ENCODE measurements around the gene SDK2.

SDK2 gene

DNA sequence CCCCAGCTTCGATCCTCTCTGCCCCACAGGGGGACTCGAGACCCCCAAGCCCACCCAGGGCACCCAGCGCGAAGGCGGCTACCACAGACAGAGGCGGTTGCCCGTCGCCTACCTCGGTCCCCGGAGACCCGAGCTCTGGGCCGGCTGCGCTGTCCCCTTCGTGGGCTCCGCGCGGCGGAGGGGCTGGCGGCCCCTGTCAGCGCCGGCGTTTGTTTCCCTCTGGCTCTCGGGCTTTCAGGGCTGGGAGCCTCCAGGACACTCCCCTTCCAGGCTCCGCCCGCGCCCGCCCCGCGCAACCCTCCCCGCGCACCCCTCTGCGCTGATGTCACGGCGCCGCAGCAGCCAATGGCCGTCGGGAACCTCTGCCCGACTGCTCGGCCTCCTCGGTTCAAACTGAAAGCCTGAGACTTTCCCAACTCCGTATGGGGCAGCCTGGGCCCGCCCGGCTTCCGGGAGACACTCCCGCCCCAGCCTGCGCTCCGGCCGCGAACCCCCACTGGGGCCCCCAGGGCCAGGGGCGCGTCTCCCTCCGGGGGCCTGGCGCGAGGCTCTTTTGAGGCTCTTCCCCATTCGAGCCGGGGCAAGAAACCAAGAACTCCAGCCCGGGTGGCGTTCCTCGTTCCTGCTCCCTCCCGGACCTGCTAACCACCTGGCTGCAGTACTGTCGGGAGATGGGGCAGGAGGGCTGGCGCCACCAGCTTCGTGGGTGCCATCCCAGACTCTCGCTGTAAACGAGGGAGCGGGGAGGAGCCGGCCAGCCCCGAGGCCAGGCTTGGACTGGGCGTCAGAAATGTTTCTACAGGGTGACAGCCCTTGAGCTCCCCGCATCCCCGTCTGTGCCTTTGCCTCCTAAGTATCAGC is 332.2 kb downstream of the SDK2 start, which contains the start of gene CDC42EP4:
TSS of gene CDC42EP4 (minus strand) at position 221 of the 861 bp plus-strand sequence. CDS start 25,501 bp downstream, outside the sequence.
- no peaks in the 10 kb centered on the region for H3K9me2 ChIP-seq (replicated peaks; ENCODE audit: insufficient read depth, low read length)
- peak within 1 kb of the TSS; percentile 32; the same call in 1 of the 2 replicates for H3K27ac ChIP-seq (ENCODE audit: low read length)
- peaks cover 5% of the 10 kb centered on the region; the same call in 1 of the 2 replicates for H3F3A ChIP-seq (ENCODE audit: insufficient read depth, low read length)
- H3K4me3 ChIP-seq (ENCODE audit: low read length) = peak within 1 kb of the TSS; percentile 88
- H3K36me3 ChIP-seq (replicated peaks; ENCODE audit: insufficient read depth, low read length) = no peaks in the 10 kb centered on the region
- no peaks in the 10 kb centered on the region for H4K20me1 ChIP-seq (ENCODE audit: insufficient read depth, low read length)
- peaks cover 6% of the 10 kb centered on the region; the same call in 1 of the 2 replicates for H3K27me3 ChIP-seq (replicated peaks; ENCODE audit: insufficient read depth, low read length)
- peak within 1 kb of the TSS; percentile 96 for H2AFZ ChIP-seq (ENCODE audit: low read length)
- H3K9ac ChIP-seq (ENCODE audit: low read length) = peak within 1 kb of the TSS; percentile 74
- H3K4me2 ChIP-seq (ENCODE audit: low read depth, low read length) = peak within 1 kb of the TSS; percentile 85
- peak; percentile 89 for DNase-seq
- H3K4me1 ChIP-seq (ENCODE audit: low read length) = peaks cover 4% of the 10 kb centered on the region; the same call in 1 of the 2 replicates
- no peaks in the 10 kb centered on the region for H3K9me3 ChIP-seq (replicated peaks; ENCODE audit: insufficient read depth, low read length)
- H3K79me2 ChIP-seq (ENCODE audit: low read length) = peaks cover 9% of the 10 kb centered on the region
- no peak for TF ChIP-seq EZH2phosphoT487 (IDR thresholded peaks at IDR 0.05; ENCODE audit: low read length)
- TF ChIP-seq CTCF (IDR thresholded peaks at IDR 0.05; ENCODE audit: low read length) = no peak
- no peak for TF ChIP-seq EZH2 (optimal IDR thresholded peaks at IDR 0.05; ENCODE audit: low read depth, low read length)

- H3K27ac ChIP-seq (ENCODE audit: low read length) = no peak overlapping the region
- peak; percentile 29 for DNase-seq
- H3K4me1 ChIP-seq (ENCODE audit: low read length) = peaks cover 4% of the 10 kb centered on the region; the same call in 1 of the 2 replicates
Observed at GRCh38 chr17:73311428-73311780, 332.8 kb downstream of the SDK2 start.

More at GRCh38 chr17:73311428-73311780, 332.8 kb downstream of the SDK2 start:
- Histone ChIP-seq H3K9me2 (replicated peaks; ENCODE audit: insufficient read depth, low read length) (no peaks in the 10 kb centered on the region), H3K9ac (ENCODE audit: low read length) (peak overlapping the region; percentile 53; the same call in 1 of the 2 replicates), H3K79me2 (ENCODE audit: low read length) (peaks cover 9% of the 10 kb centered on the region), H3K27me3 (replicated peaks; ENCODE audit: insufficient read depth, low read length) (peaks cover 6% of the 10 kb centered on the region; the same call in 1 of the 2 replicates), H4K20me1 (ENCODE audit: insufficient read depth, low read length) (no peaks in the 10 kb centered on the region), H3K9me3 (replicated peaks; ENCODE audit: insufficient read depth, low read length) (no peaks in the 10 kb centered on the region), H3K36me3 (replicated peaks; ENCODE audit: insufficient read depth, low read length) (no peaks in the 10 kb centered on the region), H2AFZ (ENCODE audit: low read length) (peak overlapping the region; percentile 94), H3F3A (ENCODE audit: insufficient read depth, low read length) (peaks cover 5% of the 10 kb centered on the region; the same call in 1 of the 2 replicates), H3K4me3 (ENCODE audit: low read length) (peak overlapping the region; percentile 88), H3K4me2 (ENCODE audit: low read depth, low read length) (peak overlapping the region; percentile 85)
- TF ChIP-seq CTCF (IDR thresholded peaks at IDR 0.05; ENCODE audit: low read length) = no peak
- TF ChIP-seq EZH2phosphoT487 (IDR thresholded peaks at IDR 0.05; ENCODE audit: low read length) = no peak
- TF ChIP-seq EZH2 (optimal IDR thresholded peaks at IDR 0.05; ENCODE audit: low read depth, low read length) = no peak

Measured in MM.1S (cell line).